Measurements from ENCODE around the gene EPYC. TPM values are rescaled to one million over a fixed set of nuclear protein-coding genes. Genes with fewer than 3 reads are reported as not detected.

EPYC gene
- total RNA-seq, 2 experiments from 2014 or later: not detected

GRCh38 chr12:90938451-90938850, 66.3 kb downstream of the EPYC start:
- ChIA-PET POLR2A (no interaction called here), CTCF (no interaction called here)
- Mint-ChIP-seq H3K9me3 (no peaks in the 10 kb centered on the region), H3K4me3 (no peak overlapping the region), H3K27me3 (peaks cover 6% of the 10 kb centered on the region), H3K4me1 (no peaks in the 10 kb centered on the region), H3K27ac (no peak overlapping the region), H3K36me3 (ENCODE audit: low read depth) (no peaks in the 10 kb centered on the region)
- DNase-seq: no peak

- no peak for DNase-seq
- no peaks in the 10 kb centered on the region for H3K9me3 Mint-ChIP-seq
- H3K4me1 Mint-ChIP-seq: no peaks in the 10 kb centered on the region
- peaks cover 6% of the 10 kb centered on the region for H3K27me3 Mint-ChIP-seq
- ChIA-PET POLR2A (no interaction called here), CTCF (interaction anchor here (1.2 kb wide), 1 partner anchor 7 kb away, joined by 3 read pairs; no protein-coding TSS in a partner anchor)
- H3K4me3 Mint-ChIP-seq: no peak overlapping the region
- H3K27ac Mint-ChIP-seq: no peak overlapping the region
- H3K36me3 Mint-ChIP-seq (ENCODE audit: low read depth): no peaks in the 10 kb centered on the region
These were observed 67.1 kb downstream of the EPYC start for GRCh38 chr12:90937651-90938050.

- H3K36me3 Mint-ChIP-seq (ENCODE audit: low read depth): no peaks in the 10 kb centered on the region
- H3K27ac Mint-ChIP-seq: no peak overlapping the region
- H3K27me3 Mint-ChIP-seq: peaks cover 7% of the 10 kb centered on the region
- no peak overlapping the region for H3K4me3 Mint-ChIP-seq
- ChIA-PET POLR2A (no interaction called here), CTCF (interaction anchor here (1.1 to 1.2 kb wide), 2 partner anchors 8 to 9 kb away, joined by 3 read pairs; no protein-coding TSS in a partner anchor)
- no peak for DNase-seq
- no peaks in the 10 kb centered on the region for H3K9me3 Mint-ChIP-seq
- no peaks in the 10 kb centered on the region for H3K4me1 Mint-ChIP-seq
These were observed 68.4 kb downstream of the EPYC start for GRCh38 chr12:90936230-90937005.

GRCh38 chr12:90925562-90925961, 79.2 kb downstream of the EPYC start:
- CTCF ChIA-PET: interaction anchor here (0.6 to 1.2 kb wide), 3 partner anchors 15 to 146 kb away, joined by 3 read pairs; partner anchors contain the start of gene CCER1
- Mint-ChIP-seq H3K36me3 (ENCODE audit: low read depth) (no peaks in the 10 kb centered on the region), H3K9me3 (peaks cover 7% of the 10 kb centered on the region), H3K27me3 (no peaks in the 10 kb centered on the region), H3K4me3 (no peak overlapping the region), H3K27ac (no peak overlapping the region), H3K4me1 (no peaks in the 10 kb centered on the region)
- DNase-seq: no peak
- POLR2A ChIA-PET: no interaction called here

GRCh38 chr12:90924406-90924805, 80.4 kb downstream of the EPYC start:
- Mint-ChIP-seq H3K27ac (no peak overlapping the region), H3K36me3 (ENCODE audit: low read depth) (no peaks in the 10 kb centered on the region), H3K27me3 (no peaks in the 10 kb centered on the region), H3K9me3 (peaks cover 3% of the 10 kb centered on the region), H3K4me3 (no peak overlapping the region), H3K4me1 (no peaks in the 10 kb centered on the region)
- POLR2A ChIA-PET: no interaction called here
- CTCF ChIA-PET: no interaction called here
- no peak for DNase-seq

GRCh38 chr12:90922145-90922627, 82.6 kb downstream of the EPYC start:
- no peak overlapping the region for H3K4me3 Mint-ChIP-seq
- no peak overlapping the region for H3K27ac Mint-ChIP-seq
- ChIA-PET CTCF (no interaction called here), POLR2A (no interaction called here)
- H3K4me1 Mint-ChIP-seq: no peaks in the 10 kb centered on the region
- peaks cover 2% of the 10 kb centered on the region for H3K27me3 Mint-ChIP-seq
- DNase-seq: no peak
- no peaks in the 10 kb centered on the region for H3K36me3 Mint-ChIP-seq (ENCODE audit: low read depth)
- no peaks in the 10 kb centered on the region for H3K9me3 Mint-ChIP-seq

GRCh38 chr12:90921536-90921935, 83.2 kb downstream of the EPYC start:
- Mint-ChIP-seq H3K9me3 (no peaks in the 10 kb centered on the region), H3K27me3 (peaks cover 2% of the 10 kb centered on the region), H3K4me3 (no peak overlapping the region), H3K36me3 (ENCODE audit: low read depth) (no peaks in the 10 kb centered on the region), H3K27ac (no peak overlapping the region), H3K4me1 (no peaks in the 10 kb centered on the region)
- DNase-seq: no peak
- POLR2A ChIA-PET: no interaction called here
- CTCF ChIA-PET: no interaction called here

- Mint-ChIP-seq H3K27me3 (peaks cover 2% of the 10 kb centered on the region), H3K27ac (no peak overlapping the region), H3K9me3 (no peaks in the 10 kb centered on the region), H3K4me1 (no peaks in the 10 kb centered on the region), H3K4me3 (no peak overlapping the region), H3K36me3 (ENCODE audit: low read depth) (no peaks in the 10 kb centered on the region)
- no peak for DNase-seq
- ChIA-PET CTCF (no interaction called here), POLR2A (no interaction called here)
These were observed 84.5 kb downstream of the EPYC start for GRCh38 chr12:90920222-90920621.

GRCh38 chr12:90917431-90917830, 87.3 kb downstream of the EPYC start:
- POLR2A ChIA-PET: no interaction called here
- Mint-ChIP-seq H3K36me3 (ENCODE audit: low read depth) (no peaks in the 10 kb centered on the region), H3K4me3 (no peak overlapping the region), H3K27me3 (peaks cover 2% of the 10 kb centered on the region), H3K4me1 (no peaks in the 10 kb centered on the region), H3K27ac (no peak overlapping the region), H3K9me3 (no peaks in the 10 kb centered on the region)
- CTCF ChIA-PET: interaction anchor here (0.8 kb wide), 1 partner anchor 27 kb away, joined by 3 read pairs; no protein-coding TSS in a partner anchor
- no peak for DNase-seq

GRCh38 chr12:90916516-90916915, 88.3 kb downstream of the EPYC start:
- Mint-ChIP-seq H3K27ac (no peak overlapping the region), H3K27me3 (peaks cover 2% of the 10 kb centered on the region), H3K36me3 (ENCODE audit: low read depth) (no peaks in the 10 kb centered on the region), H3K4me1 (no peaks in the 10 kb centered on the region), H3K4me3 (no peak overlapping the region), H3K9me3 (no peaks in the 10 kb centered on the region)
- ChIA-PET CTCF (no interaction called here), POLR2A (no interaction called here)
- DNase-seq: no peak

- no peaks in the 10 kb centered on the region for H3K36me3 Mint-ChIP-seq (ENCODE audit: low read depth)
- H3K9me3 Mint-ChIP-seq: no peaks in the 10 kb centered on the region
- CTCF ChIA-PET: no interaction called here
- POLR2A ChIA-PET: no interaction called here
- H3K4me3 Mint-ChIP-seq: no peak overlapping the region
- H3K27ac Mint-ChIP-seq: no peak overlapping the region
- no peaks in the 10 kb centered on the region for H3K4me1 Mint-ChIP-seq
- no peak for DNase-seq
- peaks cover 2% of the 10 kb centered on the region for H3K27me3 Mint-ChIP-seq
These were observed 89.4 kb downstream of the EPYC start for GRCh38 chr12:90915353-90915752.

Other genes starting within 250 kb of the EPYC start
- not detected for gene CCER1, start 49.8 kb downstream of the EPYC start, total RNA-seq
- not detected for gene KERA, start 53.1 kb upstream of the EPYC start, total RNA-seq
- not detected for gene LUM, start 106.5 kb upstream of the EPYC start, total RNA-seq
- not detected for gene DCN, start 177.8 kb upstream of the EPYC start, total RNA-seq